ENCODE data around the gene BTN3A1.
A peak's percentile ranks its signal among the peaks of the same experiment; 100 is the strongest.

The BTN3A1 gene

GRCh38 chr6:26388441-26388840, 13.6 kb upstream of the BTN3A1 start:
- no peak for TF ChIP-seq CTCF (IDR thresholded peaks at IDR 0.05; ENCODE audit: low read length, missing control alignments)
- no peak overlapping the region for H3K4me3 ChIP-seq (replicated peaks; ENCODE audit: low read depth, low read length)
- DNase-seq (ENCODE audit: low read depth): peak; percentile 22

- TF ChIP-seq CTCF (IDR thresholded peaks at IDR 0.05; ENCODE audit: low read length, missing control alignments): no peak
- peak; percentile 53 for DNase-seq (ENCODE audit: low read depth)
- no peak overlapping the region for H3K4me3 ChIP-seq (replicated peaks; ENCODE audit: low read depth, low read length)
Observed at GRCh38 chr6:26389349-26389894, 12.7 kb upstream of the BTN3A1 start.

GRCh38 chr6:26390531-26390930, 11.5 kb upstream of the BTN3A1 start:
- H3K4me3 ChIP-seq (replicated peaks; ENCODE audit: low read depth, low read length): no peak overlapping the region
- no peak for DNase-seq (ENCODE audit: low read depth)
- TF ChIP-seq CTCF (IDR thresholded peaks at IDR 0.05; ENCODE audit: low read length, missing control alignments): no peak

- no peak overlapping the region for H3K4me3 ChIP-seq (replicated peaks; ENCODE audit: low read depth, low read length)
- peak; percentile 11 for DNase-seq (ENCODE audit: low read depth)
- no peak for TF ChIP-seq CTCF (IDR thresholded peaks at IDR 0.05; ENCODE audit: low read length, missing control alignments)
Observed at GRCh38 chr6:26392932-26393636, 9.0 kb upstream of the BTN3A1 start.

- TF ChIP-seq CTCF (IDR thresholded peaks at IDR 0.05; ENCODE audit: low read length, missing control alignments): no peak
- DNase-seq (ENCODE audit: low read depth): peak; percentile 79
Observed at GRCh38 chr6:26394289-26394688, 7.8 kb upstream of the BTN3A1 start.

GRCh38 chr6:26398555-26398954, 3.5 kb upstream of the BTN3A1 start:
- no peak overlapping the region for H3K4me3 ChIP-seq (replicated peaks; ENCODE audit: low read depth, low read length)
- DNase-seq (ENCODE audit: low read depth): no peak
- no peak for TF ChIP-seq CTCF (IDR thresholded peaks at IDR 0.05; ENCODE audit: low read length, missing control alignments)

More at GRCh38 chr6:26394289-26394688, 7.8 kb upstream of the BTN3A1 start:
- H3K4me3 ChIP-seq (replicated peaks; ENCODE audit: low read depth, low read length): no peak overlapping the region

- no peak for DNase-seq (ENCODE audit: low read depth)
- TF ChIP-seq CTCF (IDR thresholded peaks at IDR 0.05; ENCODE audit: low read length, missing control alignments): no peak
- no peak overlapping the region for H3K4me3 ChIP-seq (replicated peaks; ENCODE audit: low read depth, low read length)
Observed at GRCh38 chr6:26400626-26401025, 1.4 kb upstream of the BTN3A1 start.
